DND-41 (cell line): Measurements from ENCODE around the gene RABGAP1L.

Experiments
- EZH2 ChIP-seq: IDR thresholded peaks from 3 replicates; pipeline ENCODE4 v1.6.1; 2012; ENCODE audit warnings: borderline replicate concordance, low read depth, mild to moderate bottlenecking, moderate library complexity, low read length, inconsistent platforms; ENCODE audit not compliant: severe bottlenecking
- TF ChIP-seq, protein P1 (sequence below): IDR thresholded peaks from 2 replicates; pipeline ENCODE4 v1.5.1; 2012; ENCODE audit warnings: borderline replicate concordance, low read length, moderate library complexity, mild to moderate bottlenecking; ENCODE audit not compliant: poor library complexity, severe bottlenecking; ENCODE audit errors: extremely low read depth

DNA sequence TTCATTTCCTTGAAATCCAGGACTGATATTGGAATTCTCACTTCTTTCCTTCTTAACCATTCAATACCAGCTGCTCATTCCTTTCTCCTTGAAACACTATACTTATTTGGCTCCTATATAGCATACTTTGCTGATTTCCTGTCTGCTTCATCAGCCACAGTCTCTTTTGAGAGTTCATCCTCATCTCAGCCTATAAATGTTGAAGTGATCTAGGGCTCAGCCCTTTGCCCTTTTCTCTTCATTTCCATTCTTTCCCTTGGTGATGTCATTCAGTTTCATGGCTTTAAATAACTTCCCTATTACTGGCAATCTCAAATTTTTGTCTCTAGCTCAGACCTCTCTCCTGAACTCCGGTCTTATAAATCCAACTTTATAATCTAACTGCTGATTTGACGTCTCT, 24.1 kb upstream of the RABGAP1L start:
- TF ChIP-seq, protein P1, sequence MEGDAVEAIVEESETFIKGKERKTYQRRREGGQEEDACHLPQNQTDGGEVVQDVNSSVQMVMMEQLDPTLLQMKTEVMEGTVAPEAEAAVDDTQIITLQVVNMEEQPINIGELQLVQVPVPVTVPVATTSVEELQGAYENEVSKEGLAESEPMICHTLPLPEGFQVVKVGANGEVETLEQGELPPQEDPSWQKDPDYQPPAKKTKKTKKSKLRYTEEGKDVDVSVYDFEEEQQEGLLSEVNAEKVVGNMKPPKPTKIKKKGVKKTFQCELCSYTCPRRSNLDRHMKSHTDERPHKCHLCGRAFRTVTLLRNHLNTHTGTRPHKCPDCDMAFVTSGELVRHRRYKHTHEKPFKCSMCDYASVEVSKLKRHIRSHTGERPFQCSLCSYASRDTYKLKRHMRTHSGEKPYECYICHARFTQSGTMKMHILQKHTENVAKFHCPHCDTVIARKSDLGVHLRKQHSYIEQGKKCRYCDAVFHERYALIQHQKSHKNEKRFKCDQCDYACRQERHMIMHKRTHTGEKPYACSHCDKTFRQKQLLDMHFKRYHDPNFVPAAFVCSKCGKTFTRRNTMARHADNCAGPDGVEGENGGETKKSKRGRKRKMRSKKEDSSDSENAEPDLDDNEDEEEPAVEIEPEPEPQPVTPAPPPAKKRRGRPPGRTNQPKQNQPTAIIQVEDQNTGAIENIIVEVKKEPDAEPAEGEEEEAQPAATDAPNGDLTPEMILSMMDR: no peak
- no peak for TF ChIP-seq EZH2
